ENCODE data around the gene C4orf17. TPM values are rescaled to one million over a fixed set of nuclear protein-coding genes. Genes with fewer than 3 reads are reported as not detected.
"Not testable (repeated sequence)": the region's sequence is repeated elsewhere in the genome, so short reads cannot be mapped to it uniquely, and the experiment has no call there.

Gene C4orf17
- total RNA-seq = not detected in 2 replicates

GRCh38 chr4:99510721-99511120 lies at the start of gene C4orf17:
Gene C4orf17, plus strand, starts transcription at chr4:99511021. Its CDS starts 2,061 bp downstream, at chr4:99513082.
- no peak for DNase-seq (ENCODE audit: low read depth in 2 of 2)

GRCh38 chr4:99461623-99462401 lies 49.0 kb upstream of the C4orf17 start:
- no peak for DNase-seq (ENCODE audit: low read depth in 2 of 2)

- DNase-seq (ENCODE audit: low read depth in 2 of 2) = peak; percentile 69 to 74
Observed at GRCh38 chr4:99462875-99463464, 47.9 kb upstream of the C4orf17 start.

GRCh38 chr4:99463566-99463965 lies 47.3 kb upstream of the C4orf17 start:
- DNase-seq (ENCODE audit: low read depth in 2 of 2) = no peak

- DNase-seq (ENCODE audit: low read depth in 2 of 2) = no peak
Observed at GRCh38 chr4:99467887-99468286, 42.9 kb upstream of the C4orf17 start.

- no peak for DNase-seq (ENCODE audit: low read depth in 2 of 2)
Observed at GRCh38 chr4:99468889-99469288, 41.9 kb upstream of the C4orf17 start.

- DNase-seq (ENCODE audit: low read depth in 2 of 2) = no peak
Observed at GRCh38 chr4:99471349-99471748, 39.5 kb upstream of the C4orf17 start.

GRCh38 chr4:99471896-99472295 lies 38.9 kb upstream of the C4orf17 start:
- no peak for DNase-seq (ENCODE audit: low read depth in 2 of 2)

GRCh38 chr4:99473131-99473530 lies 37.7 kb upstream of the C4orf17 start:
- DNase-seq (ENCODE audit: low read depth in 2 of 2) = no peak

- no peak for DNase-seq (ENCODE audit: low read depth in 2 of 2)
Observed at GRCh38 chr4:99483636-99484035, 27.2 kb upstream of the C4orf17 start.

GRCh38 chr4:99485212-99485611 lies 25.6 kb upstream of the C4orf17 start:
- no peak for DNase-seq (ENCODE audit: low read depth in 2 of 2)

- not testable (repeated sequence) for DNase-seq (ENCODE audit: low read depth in 2 of 2)
Observed at GRCh38 chr4:99486648-99487047, 24.2 kb upstream of the C4orf17 start.

- peak; percentile 3 to 84 for DNase-seq (ENCODE audit: low read depth in 2 of 2)
Observed at GRCh38 chr4:99490286-99490685, 20.5 kb upstream of the C4orf17 start.

- DNase-seq (ENCODE audit: low read depth in 2 of 2) = no peak
Observed at GRCh38 chr4:99504804-99505502, 5.9 kb upstream of the C4orf17 start.

GRCh38 chr4:99506781-99507180 lies 4.0 kb upstream of the C4orf17 start:
- peak; percentile 5 to 29 for DNase-seq (ENCODE audit: low read depth in 2 of 2)

GRCh38 chr4:99507349-99507748 lies 3.5 kb upstream of the C4orf17 start:
- no peak for DNase-seq (ENCODE audit: low read depth in 2 of 2)

GRCh38 chr4:99507762-99508161 lies 3.1 kb upstream of the C4orf17 start:
- peak in 1 of 2 donors; percentile 28 for DNase-seq (ENCODE audit: low read depth in 2 of 2)

- no peak for DNase-seq (ENCODE audit: low read depth in 2 of 2)
Observed at GRCh38 chr4:99518601-99519295, 7.9 kb downstream of the C4orf17 start.

GRCh38 chr4:99529228-99529627 lies 18.4 kb downstream of the C4orf17 start:
- DNase-seq (ENCODE audit: low read depth in 2 of 2) = no peak

- DNase-seq (ENCODE audit: low read depth in 2 of 2) = no peak
Observed at GRCh38 chr4:99529956-99530355, 19.1 kb downstream of the C4orf17 start.

- not testable (repeated sequence) for DNase-seq (ENCODE audit: low read depth in 2 of 2)
Observed at GRCh38 chr4:99534699-99535098, 23.9 kb downstream of the C4orf17 start.

- no peak for DNase-seq (ENCODE audit: low read depth in 2 of 2)
Observed at GRCh38 chr4:99536271-99536670, 25.4 kb downstream of the C4orf17 start.
